Measurements from ENCODE around the gene ACVR1C.

The ACVR1C gene

GRCh38 chr2:157487271-157487610 lies 141.4 kb downstream of the ACVR1C start:
- no peak for DNase-seq
- TF ChIP-seq, protein P1, sequence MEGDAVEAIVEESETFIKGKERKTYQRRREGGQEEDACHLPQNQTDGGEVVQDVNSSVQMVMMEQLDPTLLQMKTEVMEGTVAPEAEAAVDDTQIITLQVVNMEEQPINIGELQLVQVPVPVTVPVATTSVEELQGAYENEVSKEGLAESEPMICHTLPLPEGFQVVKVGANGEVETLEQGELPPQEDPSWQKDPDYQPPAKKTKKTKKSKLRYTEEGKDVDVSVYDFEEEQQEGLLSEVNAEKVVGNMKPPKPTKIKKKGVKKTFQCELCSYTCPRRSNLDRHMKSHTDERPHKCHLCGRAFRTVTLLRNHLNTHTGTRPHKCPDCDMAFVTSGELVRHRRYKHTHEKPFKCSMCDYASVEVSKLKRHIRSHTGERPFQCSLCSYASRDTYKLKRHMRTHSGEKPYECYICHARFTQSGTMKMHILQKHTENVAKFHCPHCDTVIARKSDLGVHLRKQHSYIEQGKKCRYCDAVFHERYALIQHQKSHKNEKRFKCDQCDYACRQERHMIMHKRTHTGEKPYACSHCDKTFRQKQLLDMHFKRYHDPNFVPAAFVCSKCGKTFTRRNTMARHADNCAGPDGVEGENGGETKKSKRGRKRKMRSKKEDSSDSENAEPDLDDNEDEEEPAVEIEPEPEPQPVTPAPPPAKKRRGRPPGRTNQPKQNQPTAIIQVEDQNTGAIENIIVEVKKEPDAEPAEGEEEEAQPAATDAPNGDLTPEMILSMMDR (IDR thresholded peaks at IDR 0.05) = no peak
- Histone ChIP-seq H3K27ac (no peak overlapping the region), H3K27me3 (no peaks in the 10 kb centered on the region), H3K9me3 (no peaks in the 10 kb centered on the region), H3K4me1 (peaks cover 0 to 25% (median 10%) of the 10 kb centered on the region in 4 donors), H3K4me3 (no peak overlapping the region), H3K36me3 (no peaks in the 10 kb centered on the region)
- intact Hi-C loops (cut with DNase I; ENCODE audit: low total_unique reads) = no loop called here

- TF ChIP-seq, protein P1 (IDR thresholded peaks at IDR 0.05) = no peak
- intact Hi-C loops (cut with DNase I; ENCODE audit: low total_unique reads) = no loop called here
- no peak overlapping the region for H3K4me3 ChIP-seq
- no peaks in the 10 kb centered on the region for H3K9me3 ChIP-seq
- H3K4me1 ChIP-seq = peaks cover 0 to 25% (median 10%) of the 10 kb centered on the region in 4 donors
- no peaks in the 10 kb centered on the region for H3K27me3 ChIP-seq
- no peak overlapping the region for H3K27ac ChIP-seq
- DNase-seq = no peak
- no peaks in the 10 kb centered on the region for H3K36me3 ChIP-seq
These were observed 141.9 kb downstream of the ACVR1C start for GRCh38 chr2:157486596-157487270.

GRCh38 chr2:157480182-157480961 lies 148.3 kb downstream of the ACVR1C start:
- no peaks in the 10 kb centered on the region for H3K27me3 ChIP-seq
- DNase-seq = peak; percentile 85 to 92
- intact Hi-C loops (cut with DNase I; ENCODE audit: low total_unique reads) = no loop called here

GRCh38 chr2:157479081-157480027 lies 149.3 kb downstream of the ACVR1C start:
- no peak for DNase-seq
- intact Hi-C loops (cut with DNase I; ENCODE audit: low total_unique reads) = no loop called here
- Histone ChIP-seq H3K4me1 (peaks cover 0 to 21% (median 1%) of the 10 kb centered on the region in 4 donors), H3K27ac (peak overlapping the region in 1 of 2 donors; percentile 64), H3K36me3 (no peaks in the 10 kb centered on the region), H3K9me3 (no peaks in the 10 kb centered on the region), H3K4me3 (no peak overlapping the region), H3K27me3 (no peaks in the 10 kb centered on the region)
- TF ChIP-seq, protein P1 (IDR thresholded peaks at IDR 0.05) = no peak

More at GRCh38 chr2:157480182-157480961, 148.3 kb downstream of the ACVR1C start:
- Histone ChIP-seq H3K4me3 (no peak overlapping the region), H3K9me3 (no peaks in the 10 kb centered on the region), H3K27ac (peak overlapping the region; percentile 34 to 64), H3K4me1 (peaks cover 0 to 21% (median 1%) of the 10 kb centered on the region in 4 donors), H3K36me3 (no peaks in the 10 kb centered on the region)
- TF ChIP-seq, protein P1 (IDR thresholded peaks at IDR 0.05) = no peak

GRCh38 chr2:157477919-157478318 lies 150.7 kb downstream of the ACVR1C start:
- TF ChIP-seq, protein P1 (IDR thresholded peaks at IDR 0.05) = no peak
- DNase-seq = no peak
- Histone ChIP-seq H3K36me3 (no peaks in the 10 kb centered on the region), H3K27me3 (no peaks in the 10 kb centered on the region), H3K27ac (no peak overlapping the region), H3K4me3 (no peak overlapping the region), H3K4me1 (peaks cover 0 to 21% (median 1%) of the 10 kb centered on the region in 4 donors), H3K9me3 (no peaks in the 10 kb centered on the region)
- intact Hi-C loops (cut with DNase I; ENCODE audit: low total_unique reads) = no loop called here
